A549 (cell line): Measurements from ENCODE around the gene TRAPPC1. TPM values are rescaled to one million over a fixed set of nuclear protein-coding genes. Genes with fewer than 3 reads are reported as not detected.
"Not testable (repeated sequence)": the region's sequence is repeated elsewhere in the genome, so short reads cannot be mapped to it uniquely, and the experiment has no call there.

Experiments
- ATAC-seq, 2 experiments: fragments of 200-7000 bp in 1 of 2; fragments of >200 bp in 1 of 2; cut with Nextera tagmentation in 1 of 2; cut with Tn5 transposase in 1 of 2; 3 replicates each; pipeline versions ENCODE4 v1.8.0 to v1.9.1; 2018 to 2020; ENCODE audit warnings: mild to moderate bottlenecking in 1 of 2, moderate library complexity in 1 of 2
- CTCF ChIA-PET: fragments of 300-600 bp; sonication (Branson Sonifier 250); formaldehyde crosslinking; extraction: SDS; loops from one replicate; lab custom pipeline; 2021; ENCODE audit warnings: antibody characterized with exemption, inconsistent platforms; lab: Yijun Ruan, JAX
- POLR2A ChIA-PET: fragments of 350-600 bp; formaldehyde crosslinking; extraction: SDS; loops from one replicate; lab custom pipeline; 2021; ENCODE audit warnings: antibody characterized with exemption, inconsistent platforms; lab: Yijun Ruan, JAX
- DNase-seq, 2 experiments: peaks; one replicate each; pipeline versions ENCODE4 v3.0.0 to v3.0.0-alpha.2; 2011 to 2016; ENCODE audit warnings: low read depth in 1 of 2, low spot score in 1 of 2
- FAIRE-seq: peaks from 2 replicates; lab custom pipeline; 2011; peaks lifted over from hg19 to GRCh38; lab: Jason Lieb, UNC
- H3K27ac ChIP-seq, 2 experiments: fragments of >200 bp; sonication (Bioruptor Twin); formaldehyde crosslinking; 3 replicates each; pipeline ENCODE4 v1.5.1; 2016 to 2017
- H3K4me1 ChIP-seq: fragments of >200 bp; sonication (Bioruptor Twin); formaldehyde crosslinking; 3 replicates; pipeline ENCODE4 v1.6.1; 2016
- H3K4me2 ChIP-seq: fragments of >200 bp; sonication (Bioruptor Twin); formaldehyde crosslinking; 3 replicates; pipeline ENCODE4 v1.6.1; 2016
- H3K4me3 ChIP-seq: fragments of >200 bp; sonication (Bioruptor Twin); formaldehyde crosslinking; 3 replicates; pipeline ENCODE4 v1.5.1; 2016
- H3K9me3 ChIP-seq: fragments of >200 bp; sonication (Bioruptor Twin); formaldehyde crosslinking; 3 replicates; pipeline ENCODE4 v1.6.1; 2016
- ATOH8 ChIP-seq: fragments of 250-450 bp; sonication (Bioruptor Pico); IDR thresholded peaks from 2 replicates; pipeline ENCODE4 v1.5.0; 2020; ENCODE audit warnings: low read depth, mild to moderate bottlenecking, moderate library complexity
- CBX2 ChIP-seq: fragments of 200-600 bp; sonication (generic); IDR thresholded peaks from 2 replicates; pipeline ENCODE4 v1.6.1; 2016; ENCODE audit warnings: low read depth, mild to moderate bottlenecking, borderline replicate concordance
- CBX8 ChIP-seq: fragments of 200-600 bp; sonication (generic); IDR thresholded peaks from 2 replicates; pipeline ENCODE4 v1.6.1; 2016
- CHD2 ChIP-seq: fragments of 150-350 bp; IDR thresholded peaks from 2 replicates; pipeline ENCODE4 v1.6.1; 2014; ENCODE audit warnings: low read length; ENCODE audit not compliant: partially characterized antibody
- E2F6 ChIP-seq: IDR thresholded peaks from 2 replicates; pipeline ENCODE4 v1.6.1; 2012; ENCODE audit warnings: low read depth, borderline replicate concordance
- FOXS1 ChIP-seq: fragments of 250-450 bp; sonication (Bioruptor Pico); IDR thresholded peaks from 2 replicates; pipeline ENCODE4 v1.5.0; 2020; ENCODE audit warnings: mild to moderate bottlenecking, moderate library complexity
- HDAC2 ChIP-seq: fragments of 200-600 bp; sonication (generic); IDR thresholded peaks from 2 replicates; pipeline ENCODE4 v1.6.1; 2016
- HES2 ChIP-seq: fragments of >200 bp; sonication (Bioruptor Twin); formaldehyde crosslinking; IDR thresholded peaks from 2 replicates; pipeline ENCODE4 v1.6.1; 2016
- HOXA7 ChIP-seq: fragments of 250-450 bp; sonication (Bioruptor Pico); IDR thresholded peaks from 2 replicates; pipeline ENCODE4 v1.5.0; 2020; ENCODE audit warnings: mild to moderate bottlenecking, moderate library complexity
- HOXB5 ChIP-seq: fragments of 250-450 bp; sonication (Bioruptor Pico); IDR thresholded peaks from 2 replicates; pipeline ENCODE4 v1.5.0; 2020; ENCODE audit warnings: mild to moderate bottlenecking, moderate library complexity
- JUN ChIP-seq, 2 experiments: fragments of >200 bp; sonication (Bioruptor Twin); formaldehyde crosslinking; IDR thresholded peaks; 2 replicates in 1 of 2; 3 replicates in 1 of 2; pipeline ENCODE4 v1.6.1; 2016 to 2017
- JUNB ChIP-seq: fragments of >200 bp; sonication (Bioruptor Twin); formaldehyde crosslinking; IDR thresholded peaks from 2 replicates; pipeline ENCODE4 v1.6.1; 2016
- MAFK ChIP-seq: fragments of 450-650 bp; IDR thresholded peaks from 2 replicates; pipeline ENCODE4 v1.6.1; 2014; ENCODE audit not compliant: partially characterized antibody
- NPAS2 ChIP-seq: fragments of 250-450 bp; sonication (Bioruptor Pico); IDR thresholded peaks from 2 replicates; pipeline ENCODE4 v1.8.0; 2022; ENCODE audit warnings: mild to moderate bottlenecking, moderate library complexity, borderline replicate concordance
- PHF8 ChIP-seq: fragments of 200-600 bp; sonication (generic); IDR thresholded peaks from 2 replicates; pipeline ENCODE4 v1.6.1; 2016; ENCODE audit warnings: low read depth, mild to moderate bottlenecking, antibody characterized with exemption, moderate library complexity, borderline replicate concordance
- POLR2A ChIP-seq: IDR thresholded peaks from 2 replicates; pipeline ENCODE4 v1.6.1; 2012; ENCODE audit warnings: mild to moderate bottlenecking, low read length
- RNF2 ChIP-seq: fragments of 200-600 bp; sonication (generic); IDR thresholded peaks from 2 replicates; pipeline ENCODE4 v1.6.1; 2016; ENCODE audit warnings: low read depth, mild to moderate bottlenecking, antibody characterized with exemption, moderate library complexity, borderline replicate concordance
- TFCP2L1 ChIP-seq: fragments of 250-450 bp; sonication (Bioruptor Pico); IDR thresholded peaks from 2 replicates; pipeline ENCODE4 v1.5.0; 2021; ENCODE audit warnings: mild to moderate bottlenecking
- WGBS: methylation state at CpG from one replicate; pipeline ENCODE4 v1.1.6; 2017; ENCODE audit errors: missing lambda C conversion rate; 5-methylcytosine and 5-hydroxymethylcytosine counted together
- polyA plus RNA-seq, 4 experiments: library from polyadenylated mRNA; depleted of rRNA in 3 of 4; stranded (reverse); fragments of >200 nt; fragmentation: RNase III in 1 of 4; extraction: RNeasy Plus Mini Kit Qiagen cat#74134 plus additional on column Dnase treatment in 1 of 4; gene quantifications; 2 replicates in 3 of 4; 3 replicates in 1 of 4; pipeline ENCODE4 v1.2.3, GENCODE V29; 2011 to 2017

Gene TRAPPC1
- polyA plus RNA-seq, 2 of the 4 experiments (the other 2 are of a cell fraction): 200 to 328 TPM

GRCh38 chr17:7956228-7956965, 24.7 kb upstream of the TRAPPC1 start:
- 82% methylated on average over 11 of the region's 11 CpGs for WGBS
- ChIA-PET POLR2A (no interaction called here), CTCF (interaction anchor here (0.6 to 33.2 kb wide), 5 partner anchors 14 to 85 kb away, joined by 3 to 470 read pairs (median 5); no protein-coding TSS in a partner anchor)
- no peak for DNase-seq
- ATAC-seq: no peak
- Histone ChIP-seq H3K9me3 (no peaks in the 10 kb centered on the region), H3K4me3 (no peak overlapping the region), H3K4me2 (no peak overlapping the region), H3K27ac (no peak overlapping the region), H3K4me1 (no peaks in the 10 kb centered on the region)
- no peak for FAIRE-seq
- peak; percentile 62 for TF ChIP-seq MAFK
- TF ChIP-seq CBX2: no peak

GRCh38 chr17:7955414-7956227, 23.9 kb upstream of the TRAPPC1 start:
- no peak for ATAC-seq
- DNase-seq: no peak
- Histone ChIP-seq H3K4me1 (no peaks in the 10 kb centered on the region), H3K4me3 (no peak overlapping the region), H3K4me2 (no peak overlapping the region), H3K9me3 (no peaks in the 10 kb centered on the region), H3K27ac (no peak overlapping the region)
- CTCF ChIA-PET: interaction anchor here (0.6 to 33.2 kb wide), 7 partner anchors 15 to 86 kb away, joined by 3 to 470 read pairs (median 5); no protein-coding TSS in a partner anchor
- FAIRE-seq: peak; percentile 68
- WGBS: 85% methylated on average over 13 of the region's 13 CpGs
- TF ChIP-seq POLR2A: no peak
- TF ChIP-seq CHD2: no peak
- TF ChIP-seq ATOH8: no peak
- no peak for TF ChIP-seq E2F6
- TF ChIP-seq FOXS1 (CRISPR knock-in tag): no peak
- TF ChIP-seq MAFK: no peak
- TF ChIP-seq NPAS2: no peak
- no peak for TF ChIP-seq CBX8
- TF ChIP-seq JUNB: no peak
- TF ChIP-seq HDAC2: no peak
- TF ChIP-seq HES2: no peak
- no peak for TF ChIP-seq RNF2
- no peak for TF ChIP-seq HOXB5 (CRISPR knock-in tag)
- TF ChIP-seq HOXA7 (CRISPR knock-in tag): no peak
- TF ChIP-seq TFCP2L1 (CRISPR knock-in tag): no peak
- no peak for TF ChIP-seq PHF8
- TF ChIP-seq JUN (IDR thresholded peaks at IDR 0.05): no peak
- POLR2A ChIA-PET: no interaction called here

- H3K4me3 ChIP-seq, H3K27ac ChIP-seq, ATAC-seq, POLR2A ChIA-PET, H3K4me2 ChIP-seq, DNase-seq, H3K9me3 ChIP-seq, FAIRE-seq, H3K4me1 ChIP-seq: not testable (repeated sequence)
- WGBS: 92% methylated on average over 13 of the region's 13 CpGs
- CTCF ChIA-PET: interaction anchor here (0.9 to 33.2 kb wide), 5 partner anchors 9 to 88 kb away, joined by 3 to 470 read pairs (median 3); no protein-coding TSS in a partner anchor
Measured at GRCh38 chr17:7953266-7953665, 21.5 kb upstream of the TRAPPC1 start.
